Measurements from ENCODE around the gene JARID2.
"Not testable (repeated sequence)": the region's sequence is repeated elsewhere in the genome, so short reads cannot be mapped to it uniquely, and the experiment has no call there.

Gene JARID2

GRCh38 chr6:15323611-15324010 is 77.7 kb downstream of the JARID2 start:
- peak overlapping the region in 1 of 2 experiments; percentile 36 for H3K27ac ChIP-seq (ENCODE audit: insufficient read depth in 1 of 2, low read depth in 1 of 2, low read length in 2 of 2, poor library complexity in 1 of 2, severe bottlenecking in 2 of 2)
- DNase-seq; H3K27me3 ChIP-seq (replicated peaks in 2 of 5; ENCODE audit: control insufficient read depth in 4 of 5, insufficient read depth in 5 of 5, low read length in 4 of 5); H3K4me3 ChIP-seq (ENCODE audit: control insufficient read depth in 1 of 7, extremely low read depth in 1 of 7, insufficient read depth in 4 of 7, low read depth in 2 of 7, low read length in 6 of 7); POLR2A ChIA-PET; H3K36me3 ChIP-seq (ENCODE audit: control insufficient read depth in 4 of 4, insufficient read depth in 4 of 4, low read length in 3 of 4); H3K9me3 ChIP-seq (ENCODE audit: control extremely low read depth in 1 of 5, control insufficient read depth in 4 of 5, insufficient read depth in 2 of 5, low read depth in 1 of 5, low read length in 4 of 5): not testable (repeated sequence)
- WGBS (ENCODE audit: insufficient coverage): 97% methylated on average over 7 of the region's 11 CpGs
- CTCF ChIA-PET: interaction anchor here (1.3 to 2.4 kb wide), 3 partner anchors 21 to 67 kb away, joined by 3 to 6 read pairs (median 4); no protein-coding TSS in a partner anchor
- H3K4me1 ChIP-seq (ENCODE audit: control extremely low read depth in 1 of 4, control insufficient read depth in 4 of 4, insufficient read depth in 4 of 4, low read length in 3 of 4): peaks cover 20 to 90% (median 62%) of the 10 kb centered on the region in 4 experiments

GRCh38 chr6:15324427-15324985 is 78.6 kb downstream of the JARID2 start:
- no peak for DNase-seq
- CTCF ChIA-PET: interaction anchor here (1.3 kb wide), 2 partner anchors 20 to 115 kb away, joined by 3 read pairs; no protein-coding TSS in a partner anchor
- Histone ChIP-seq H3K4me1 (ENCODE audit: control extremely low read depth in 1 of 4, control insufficient read depth in 4 of 4, insufficient read depth in 4 of 4, low read length in 3 of 4) (peaks cover 24 to 90% (median 64%) of the 10 kb centered on the region in 4 experiments), H3K9me3 (ENCODE audit: control extremely low read depth in 1 of 5, control insufficient read depth in 4 of 5, insufficient read depth in 2 of 5, low read depth in 1 of 5, low read length in 4 of 5) (no peaks in the 10 kb centered on the region), H3K4me3 (ENCODE audit: control insufficient read depth in 1 of 7, extremely low read depth in 1 of 7, insufficient read depth in 4 of 7, low read depth in 2 of 7, low read length in 6 of 7) (peak overlapping the region in 1 of 7 experiments; percentile 20), H3K27me3 (replicated peaks in 2 of 5; ENCODE audit: control insufficient read depth in 4 of 5, insufficient read depth in 5 of 5, low read length in 4 of 5) (no peaks in the 10 kb centered on the region), H3K27ac (ENCODE audit: insufficient read depth in 1 of 2, low read depth in 1 of 2, low read length in 2 of 2, poor library complexity in 1 of 2, severe bottlenecking in 2 of 2) (no peak overlapping the region), H3K36me3 (ENCODE audit: control insufficient read depth in 4 of 4, insufficient read depth in 4 of 4, low read length in 3 of 4) (no peaks in the 10 kb centered on the region)
- POLR2A ChIA-PET: no interaction called here
- 97% methylated on average over 6 of the region's 8 CpGs for WGBS (ENCODE audit: insufficient coverage)

- Histone ChIP-seq H3K4me3 (ENCODE audit: control insufficient read depth in 1 of 7, extremely low read depth in 1 of 7, insufficient read depth in 4 of 7, low read depth in 2 of 7, low read length in 6 of 7) (peak overlapping the region in 1 of 7 experiments; percentile 4), H3K27me3 (replicated peaks in 2 of 5; ENCODE audit: control insufficient read depth in 4 of 5, insufficient read depth in 5 of 5, low read length in 4 of 5) (no peaks in the 10 kb centered on the region), H3K36me3 (ENCODE audit: control insufficient read depth in 4 of 4, insufficient read depth in 4 of 4, low read length in 3 of 4) (no peaks in the 10 kb centered on the region), H3K27ac (ENCODE audit: insufficient read depth in 1 of 2, low read depth in 1 of 2, low read length in 2 of 2, poor library complexity in 1 of 2, severe bottlenecking in 2 of 2) (no peak overlapping the region), H3K9me3 (ENCODE audit: control extremely low read depth in 1 of 5, control insufficient read depth in 4 of 5, insufficient read depth in 2 of 5, low read depth in 1 of 5, low read length in 4 of 5) (no peaks in the 10 kb centered on the region), H3K4me1 (ENCODE audit: control extremely low read depth in 1 of 4, control insufficient read depth in 4 of 4, insufficient read depth in 4 of 4, low read length in 3 of 4) (peaks cover 31 to 90% (median 68%) of the 10 kb centered on the region in 4 experiments)
- 100% methylated on average over 4 of the region's 5 CpGs for WGBS (ENCODE audit: insufficient coverage)
- CTCF ChIA-PET: interaction anchor here (1.3 to 3.1 kb wide), 3 partner anchors 23 to 114 kb away, joined by 3 to 20 read pairs (median 5); no protein-coding TSS in a partner anchor
- POLR2A ChIA-PET: no interaction called here
- peak in 2 of 3 donors; percentile 77 to 83 for DNase-seq
These were observed 79.7 kb downstream of the JARID2 start for GRCh38 chr6:15325540-15325955.

GRCh38 chr6:15326067-15326614 is 80.3 kb downstream of the JARID2 start:
- Histone ChIP-seq H3K36me3 (ENCODE audit: control insufficient read depth in 4 of 4, insufficient read depth in 4 of 4, low read length in 3 of 4) (no peaks in the 10 kb centered on the region), H3K4me1 (ENCODE audit: control extremely low read depth in 1 of 4, control insufficient read depth in 4 of 4, insufficient read depth in 4 of 4, low read length in 3 of 4) (peaks cover 37 to 90% (median 69%) of the 10 kb centered on the region in 4 experiments), H3K27ac (ENCODE audit: insufficient read depth in 1 of 2, low read depth in 1 of 2, low read length in 2 of 2, poor library complexity in 1 of 2, severe bottlenecking in 2 of 2) (no peak overlapping the region), H3K27me3 (replicated peaks in 2 of 5; ENCODE audit: control insufficient read depth in 4 of 5, insufficient read depth in 5 of 5, low read length in 4 of 5) (no peaks in the 10 kb centered on the region), H3K9me3 (ENCODE audit: control extremely low read depth in 1 of 5, control insufficient read depth in 4 of 5, insufficient read depth in 2 of 5, low read depth in 1 of 5, low read length in 4 of 5) (no peaks in the 10 kb centered on the region), H3K4me3 (ENCODE audit: control insufficient read depth in 1 of 7, extremely low read depth in 1 of 7, insufficient read depth in 4 of 7, low read depth in 2 of 7, low read length in 6 of 7) (peak overlapping the region in 1 of 7 experiments; percentile 38)
- DNase-seq: peak in 2 of 3 donors; percentile 59 to 69
- CTCF ChIA-PET: interaction anchor here (0.7 to 3.1 kb wide), 9 partner anchors 11 to 113 kb away, joined by 3 to 20 read pairs (median 3); no protein-coding TSS in a partner anchor
- WGBS (ENCODE audit: insufficient coverage): 100% methylated on average over 1 of the region's 6 CpGs
- POLR2A ChIA-PET: no interaction called here

DNA sequence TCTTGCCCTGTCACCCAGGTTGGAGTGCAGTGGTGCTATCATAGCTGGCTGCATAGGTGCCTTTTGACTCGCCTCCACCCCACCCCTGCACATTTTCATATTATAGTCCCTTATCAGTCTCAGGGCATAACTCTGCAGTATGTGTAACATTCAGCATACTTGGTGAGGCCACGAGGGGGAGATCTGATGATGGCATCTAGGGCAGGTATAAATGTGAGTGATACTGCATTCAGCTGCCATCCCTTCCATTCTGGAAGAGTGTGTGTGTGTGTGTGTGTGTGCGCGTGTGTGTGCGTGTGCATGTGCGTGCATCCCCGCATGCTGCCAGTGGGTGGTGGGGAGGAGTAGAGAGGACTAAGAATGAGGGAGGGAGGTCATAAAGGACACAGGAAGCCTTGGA is 81.4 kb downstream of the JARID2 start:
- WGBS (ENCODE audit: insufficient coverage): 54% methylated on average over 6 of the region's 7 CpGs
- Histone ChIP-seq H3K4me1 (ENCODE audit: control extremely low read depth in 1 of 4, control insufficient read depth in 4 of 4, insufficient read depth in 4 of 4, low read length in 3 of 4) (peaks cover 37 to 92% (median 76%) of the 10 kb centered on the region in 4 experiments), H3K27me3 (replicated peaks in 2 of 5; ENCODE audit: control insufficient read depth in 4 of 5, insufficient read depth in 5 of 5, low read length in 4 of 5) (no peaks in the 10 kb centered on the region), H3K9me3 (ENCODE audit: control extremely low read depth in 1 of 5, control insufficient read depth in 4 of 5, insufficient read depth in 2 of 5, low read depth in 1 of 5, low read length in 4 of 5) (no peaks in the 10 kb centered on the region), H3K4me3 (ENCODE audit: control insufficient read depth in 1 of 7, extremely low read depth in 1 of 7, insufficient read depth in 4 of 7, low read depth in 2 of 7, low read length in 6 of 7) (peak overlapping the region in 1 of 7 experiments; percentile 18), H3K27ac (ENCODE audit: insufficient read depth in 1 of 2, low read depth in 1 of 2, low read length in 2 of 2, poor library complexity in 1 of 2, severe bottlenecking in 2 of 2) (peak overlapping the region in 1 of 2 experiments; percentile 15), H3K36me3 (ENCODE audit: control insufficient read depth in 4 of 4, insufficient read depth in 4 of 4, low read length in 3 of 4) (no peaks in the 10 kb centered on the region)
- POLR2A ChIA-PET: no interaction called here
- CTCF ChIA-PET: interaction anchor here (0.9 to 3.1 kb wide), 7 partner anchors 12 to 61 kb away, joined by 3 to 20 read pairs (median 4); no protein-coding TSS in a partner anchor
- peak; percentile 60 to 80 (median 71) for DNase-seq

GRCh38 chr6:15329197-15329671 is 83.4 kb downstream of the JARID2 start:
- Histone ChIP-seq H3K27me3 (replicated peaks in 2 of 5; ENCODE audit: control insufficient read depth in 4 of 5, insufficient read depth in 5 of 5, low read length in 4 of 5) (no peaks in the 10 kb centered on the region), H3K4me1 (ENCODE audit: control extremely low read depth in 1 of 4, control insufficient read depth in 4 of 4, insufficient read depth in 4 of 4, low read length in 3 of 4) (peaks cover 37 to 96% (median 75%) of the 10 kb centered on the region in 4 experiments), H3K36me3 (ENCODE audit: control insufficient read depth in 4 of 4, insufficient read depth in 4 of 4, low read length in 3 of 4) (no peaks in the 10 kb centered on the region), H3K4me3 (ENCODE audit: control insufficient read depth in 1 of 7, extremely low read depth in 1 of 7, insufficient read depth in 4 of 7, low read depth in 2 of 7, low read length in 6 of 7) (peak overlapping the region in 1 of 7 experiments; percentile 7), H3K9me3 (ENCODE audit: control extremely low read depth in 1 of 5, control insufficient read depth in 4 of 5, insufficient read depth in 2 of 5, low read depth in 1 of 5, low read length in 4 of 5) (no peaks in the 10 kb centered on the region), H3K27ac (ENCODE audit: insufficient read depth in 1 of 2, low read depth in 1 of 2, low read length in 2 of 2, poor library complexity in 1 of 2, severe bottlenecking in 2 of 2) (peak overlapping the region in 1 of 2 experiments; percentile 7)
- no peak for DNase-seq
- ChIA-PET CTCF (interaction anchor here (0.8 to 4.2 kb wide), 4 partner anchors 9 to 58 kb away, joined by 3 to 14 read pairs (median 4); no protein-coding TSS in a partner anchor), POLR2A (no interaction called here)
- WGBS (ENCODE audit: insufficient coverage): no CpG with 5 or more reads among the region's 4 CpGs

Measured in common myeloid progenitor, CD34-positive (primary cell).